Stimulated activated CD4-positive, alpha-beta T cell treated with anti-CD3 and anti-CD28 coated beads, Interleukin-15, amount 100 ng/mL, for 48 hours (primary cell): Measurements from ENCODE around the gene PDPN.

Experiments used
- DNase-seq, 2 donors: peaks; one replicate each; pipeline ENCODE4 v3.0.0-alpha.2; 2020; ENCODE audit warnings: low read depth in 2 of 2

PDPN gene

GRCh38 chr1:13577846-13578245 is 5.8 kb upstream of the PDPN start:
- no peak for DNase-seq

- no peak for DNase-seq
Observed at GRCh38 chr1:13581446-13581845, 2.2 kb upstream of the PDPN start.

GRCh38 chr1:13582713-13583443 is 754 bp upstream of the PDPN start:
- no peak for DNase-seq

GRCh38 chr1:13583966-13584791 is 547 bp downstream of the PDPN start:
- no peak for DNase-seq

- DNase-seq, result no peak
Observed at GRCh38 chr1:13584876-13585611, 1.4 kb downstream of the PDPN start.

GRCh38 chr1:13585612-13585991 is 2.0 kb downstream of the PDPN start:
- no peak for DNase-seq

- no peak for DNase-seq
Observed at GRCh38 chr1:13586001-13586400, 2.4 kb downstream of the PDPN start.

GRCh38 chr1:13587256-13588030 is 3.8 kb downstream of the PDPN start:
- DNase-seq, result no peak

GRCh38 chr1:13588946-13589796 is 5.5 kb downstream of the PDPN start:
- DNase-seq, result no peak

- DNase-seq, result no peak
Observed at GRCh38 chr1:13590486-13590885, 6.9 kb downstream of the PDPN start.

GRCh38 chr1:13593511-13594131 is 10.0 kb downstream of the PDPN start:
- DNase-seq, result no peak

GRCh38 chr1:13595411-13595810 is 11.8 kb downstream of the PDPN start:
- no peak for DNase-seq

- no peak for DNase-seq
Observed at GRCh38 chr1:13597166-13597565, 13.5 kb downstream of the PDPN start.

GRCh38 chr1:13600762-13601453 is 17.3 kb downstream of the PDPN start:
- DNase-seq, result no peak

- DNase-seq, result no peak
Observed at GRCh38 chr1:13604176-13604575, 20.5 kb downstream of the PDPN start.

GRCh38 chr1:13604721-13605120 is 21.1 kb downstream of the PDPN start:
- DNase-seq, result no peak

GRCh38 chr1:13605159-13605558 is 21.5 kb downstream of the PDPN start:
- no peak for DNase-seq

- no peak for DNase-seq
Observed at GRCh38 chr1:13607002-13607401, 23.4 kb downstream of the PDPN start.

GRCh38 chr1:13616234-13616633 is 32.6 kb downstream of the PDPN start:
- no peak for DNase-seq

- no peak for DNase-seq
Observed at GRCh38 chr1:13617108-13617507, 33.5 kb downstream of the PDPN start.
